ENCODE results near the gene GCFC2.
"Not testable (repeated sequence)": the region's sequence is repeated elsewhere in the genome, so short reads cannot be mapped to it uniquely, and the experiment has no call there.

The GCFC2 gene

GRCh38 chr2:75710577-75711253, at the start of gene GCFC2:
Gene GCFC2, minus strand, starts transcription at chr2:75710915. Its CDS starts 60 bp downstream, at chr2:75710855.
- peak; percentile 77 to 97 for DNase-seq

DNA sequence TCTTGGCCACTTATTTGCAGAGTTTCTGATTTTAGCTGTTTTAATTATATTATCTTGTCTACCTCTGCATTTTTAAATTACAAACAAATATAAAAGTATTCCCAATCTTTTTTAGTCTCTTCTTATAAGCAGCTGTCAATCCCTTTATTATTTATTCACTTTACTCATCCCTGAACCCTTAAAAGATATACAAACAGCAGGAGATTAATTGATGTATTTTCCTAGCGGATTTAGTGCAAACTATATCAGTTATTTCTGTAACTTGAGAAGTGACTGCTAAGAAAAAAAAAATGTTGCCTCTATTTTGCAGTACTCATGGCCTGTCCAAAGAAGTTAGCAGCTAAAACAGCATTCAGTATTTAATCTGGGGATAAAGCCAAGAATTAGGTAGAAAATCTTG, 42.1 kb upstream of the GCFC2 start:
- DNase-seq: no peak

GRCh38 chr2:75751824-75752468, 41.2 kb upstream of the GCFC2 start:
- no peak for DNase-seq

DNA sequence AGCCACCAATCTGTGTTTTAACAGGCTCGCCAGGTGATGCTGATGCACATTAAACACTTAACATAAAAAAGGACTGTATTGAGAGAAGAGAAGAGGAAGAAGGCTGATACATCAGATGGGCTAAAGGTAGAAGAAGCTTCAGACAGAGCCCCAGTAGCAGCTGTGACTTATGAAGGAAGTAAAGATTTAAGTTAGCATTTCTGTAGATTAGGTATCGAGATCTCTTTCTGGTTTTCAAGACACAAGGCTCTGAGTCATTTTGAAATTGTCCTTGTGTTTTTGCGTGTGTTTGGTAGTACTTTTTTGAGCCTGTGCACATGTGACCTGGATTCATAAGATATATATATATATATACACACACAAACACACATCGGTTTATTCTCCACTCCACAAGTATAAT, 40.6 kb upstream of the GCFC2 start:
- no peak for DNase-seq

DNA sequence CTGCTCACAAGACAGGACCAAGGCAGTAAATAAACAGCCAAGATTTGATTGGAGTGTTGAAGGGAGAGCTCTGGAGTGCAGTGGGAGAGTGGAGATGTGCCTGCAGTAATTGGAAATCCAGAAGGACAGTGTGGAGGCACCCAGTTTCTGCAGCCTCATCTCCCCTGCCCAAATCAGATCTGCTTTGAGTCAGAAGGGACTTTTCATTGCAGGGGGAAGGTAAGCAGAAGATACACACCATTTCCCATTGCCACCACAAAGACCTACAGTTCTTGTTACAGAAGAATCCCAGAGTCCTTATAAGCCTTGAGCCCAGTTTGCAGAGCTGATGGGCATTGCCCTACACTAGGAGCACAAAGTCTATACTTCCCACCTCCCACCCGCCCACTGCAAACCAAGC, 27.2 kb upstream of the GCFC2 start:
- DNase-seq: no peak

GRCh38 chr2:75736276-75736675, 25.6 kb upstream of the GCFC2 start:
- DNase-seq: no peak

GRCh38 chr2:75729861-75730260, 19.1 kb upstream of the GCFC2 start:
- peak in 1 of 2 experiments; percentile 28 for DNase-seq

GRCh38 chr2:75728614-75729419, 18.1 kb upstream of the GCFC2 start:
- no peak for DNase-seq

GRCh38 chr2:75722687-75723086, 12.0 kb upstream of the GCFC2 start:
- no peak for DNase-seq

DNA sequence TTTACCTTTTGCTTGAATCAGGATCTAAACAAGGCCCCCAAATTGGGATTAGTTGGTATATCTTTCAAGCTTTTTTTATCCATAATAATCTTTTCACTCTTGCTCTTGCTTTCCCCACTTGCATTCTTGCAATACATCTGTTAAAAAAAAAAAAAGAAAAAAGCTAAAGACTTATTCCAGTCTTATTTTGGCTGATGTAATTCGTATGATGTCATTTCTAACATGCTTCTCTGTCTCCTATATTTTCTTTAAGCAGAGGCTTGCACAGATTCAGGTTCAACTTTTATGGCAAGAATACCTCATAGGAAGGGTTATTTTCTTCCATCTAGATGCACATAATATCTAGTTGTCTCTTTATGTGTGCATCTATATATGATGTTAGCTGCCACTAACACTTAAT, 9.8 kb upstream of the GCFC2 start:
- no peak for DNase-seq

DNA sequence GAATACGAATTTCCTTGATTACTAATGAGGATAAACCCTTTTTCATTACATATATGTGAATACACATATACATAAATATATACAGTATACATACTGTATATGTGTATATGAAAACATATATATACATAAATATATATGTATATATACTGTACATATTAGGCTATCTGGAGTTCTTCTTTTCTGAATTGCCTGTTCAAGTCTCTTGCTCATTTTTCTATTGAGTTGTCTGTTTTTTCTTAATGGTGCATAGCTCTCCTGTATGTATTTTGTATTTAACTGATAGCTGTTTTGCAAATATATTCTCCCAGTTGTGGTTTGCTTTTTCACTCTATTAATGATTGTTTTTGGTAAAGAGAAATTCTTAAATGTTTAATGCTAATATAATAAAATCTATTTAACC, 8.9 kb upstream of the GCFC2 start:
- no peak for DNase-seq

GRCh38 chr2:75716406-75716805, 5.7 kb upstream of the GCFC2 start:
- peak in 1 of 2 experiments; percentile 12 for DNase-seq

- not testable (repeated sequence) for DNase-seq
These were observed 875 bp upstream of the GCFC2 start for GRCh38 chr2:75711590-75711989.

DNA sequence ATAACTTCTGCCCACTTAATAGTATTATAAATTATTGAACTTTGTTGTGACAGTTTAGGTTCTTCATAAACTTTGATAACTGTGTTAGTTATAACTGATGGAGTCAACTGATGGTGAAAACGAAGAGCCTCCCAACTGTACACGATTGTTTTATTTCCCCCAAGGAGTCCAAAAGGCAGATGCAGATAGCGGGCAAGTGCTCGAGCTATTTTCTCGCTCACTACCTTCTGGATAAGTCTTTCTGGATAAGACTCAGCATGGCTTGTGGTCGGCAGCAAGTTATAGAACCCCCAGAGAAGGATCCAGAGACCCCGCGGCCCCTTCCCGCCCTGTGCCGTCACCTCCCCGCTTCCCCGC, 517 bp downstream of the GCFC2 start:
- peak in 1 of 2 experiments; percentile 59 for DNase-seq

GRCh38 chr2:75709297-75709696, 1.4 kb downstream of the GCFC2 start:
- no peak for DNase-seq

DNA sequence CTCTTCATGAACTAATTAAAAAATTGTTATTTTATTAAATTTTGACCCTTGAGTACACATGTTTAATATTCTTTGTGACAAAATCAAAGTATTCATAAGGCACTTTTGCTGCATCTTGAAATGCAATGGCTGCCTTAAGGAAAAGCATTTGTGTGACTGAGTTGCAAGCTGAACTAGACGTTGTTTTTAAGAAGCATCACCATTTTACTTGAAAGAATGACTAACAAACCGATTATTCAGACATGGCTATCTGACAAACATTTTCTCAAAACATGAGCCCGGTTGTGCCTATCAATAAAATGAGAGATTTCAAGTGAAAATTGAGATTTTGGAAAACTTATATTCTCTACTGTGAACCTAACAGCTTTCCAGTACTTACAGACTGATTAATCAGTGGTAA, 2.8 kb downstream of the GCFC2 start:
- DNase-seq: no peak

DNA sequence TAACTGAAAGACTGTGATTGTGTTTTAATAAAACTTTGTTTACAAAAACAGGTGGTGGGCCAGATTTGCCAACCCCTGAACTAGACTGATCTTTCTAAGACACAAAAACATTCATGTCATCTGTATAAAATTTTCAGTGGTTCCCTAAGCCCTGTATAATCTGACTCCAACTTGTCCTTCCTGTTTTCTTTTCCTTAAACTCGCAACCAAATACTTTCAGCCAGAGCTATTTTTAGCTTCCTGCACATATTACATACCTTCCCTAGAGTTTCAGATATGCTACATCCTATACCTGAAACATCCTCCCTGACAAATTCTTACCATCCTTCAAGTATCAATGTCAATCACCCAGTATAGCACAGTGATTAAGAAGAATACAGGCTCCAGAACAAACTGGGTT, 4.8 kb downstream of the GCFC2 start:
- DNase-seq: no peak

- DNase-seq: no peak
These were observed 7.0 kb downstream of the GCFC2 start for GRCh38 chr2:75703589-75704287.

DNA sequence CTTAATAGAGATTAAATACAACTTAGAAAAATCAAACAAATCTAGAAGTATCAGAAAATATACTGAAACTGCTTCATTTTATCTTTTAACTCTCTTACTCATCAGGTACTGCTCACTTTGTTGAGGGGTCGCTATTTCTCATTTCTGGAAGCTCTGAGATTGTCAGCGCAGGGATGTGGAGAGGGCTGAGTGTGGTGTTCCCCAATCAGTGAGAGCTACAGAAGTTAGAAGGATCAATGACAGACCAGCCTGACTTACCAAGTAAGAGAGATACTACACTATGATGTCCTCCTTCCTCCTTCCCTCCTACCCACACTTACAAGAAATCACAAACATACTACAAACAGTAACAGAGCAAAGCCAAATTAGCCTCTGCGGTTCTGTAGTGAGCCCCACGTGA, 8.1 kb downstream of the GCFC2 start:
- no peak for DNase-seq

GRCh38 chr2:75698918-75699317, 11.8 kb downstream of the GCFC2 start:
- no peak for DNase-seq

- DNase-seq: no peak
These were observed 22.5 kb downstream of the GCFC2 start for GRCh38 chr2:75688196-75688595.

DNA sequence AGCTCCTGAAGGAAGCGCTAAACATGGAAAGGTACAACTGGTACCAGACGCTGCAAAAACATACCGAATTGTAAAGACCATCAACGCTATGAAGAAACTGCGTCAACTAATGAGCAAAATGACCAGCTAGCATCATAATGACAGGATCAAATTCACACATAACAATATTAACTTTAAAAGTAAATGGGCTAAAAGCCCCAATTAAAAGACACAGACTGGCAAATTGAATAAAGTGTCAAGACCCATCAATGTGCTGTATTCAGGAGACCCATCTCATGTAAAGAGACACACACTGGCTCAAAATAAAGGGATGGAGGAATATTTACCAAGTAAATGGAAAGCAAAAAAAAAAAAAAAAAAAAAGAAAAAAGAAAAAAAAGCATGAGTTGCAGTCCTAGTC, 27.3 kb downstream of the GCFC2 start:
- not testable (repeated sequence) for DNase-seq

- DNase-seq: no peak
These were observed 30.3 kb downstream of the GCFC2 start for GRCh38 chr2:75680402-75680801.
